AG09319 (cell line): ENCODE data around the gene FGD5.

Experiments used
- DNase-seq: peaks from one replicate; pipeline ENCODE4 v3.0.0-alpha.2; 2010; ENCODE audit warnings: low read depth; ENCODE audit errors: extremely low read depth
- CTCF ChIP-seq: IDR thresholded peaks from 2 replicates; pipeline ENCODE4 v1.5.1; 2011; ENCODE audit warnings: low read depth, mild to moderate bottlenecking, inconsistent platforms, low read length, moderate library complexity

Gene FGD5

GRCh38 chr3:14921811-14922705 lies 103.3 kb downstream of the FGD5 start:
- no peak for DNase-seq
- no peak for TF ChIP-seq CTCF

GRCh38 chr3:14922863-14923262 lies 104.1 kb downstream of the FGD5 start:
- TF ChIP-seq CTCF: no peak
- no peak for DNase-seq

- DNase-seq: no peak
- no peak for TF ChIP-seq CTCF
Observed at GRCh38 chr3:14923476-14923875, 104.7 kb downstream of the FGD5 start.

- DNase-seq: peak; percentile 20
- TF ChIP-seq CTCF: peak; percentile 71
Observed at GRCh38 chr3:14925729-14926591, 107.2 kb downstream of the FGD5 start.

- DNase-seq: no peak
- TF ChIP-seq CTCF: no peak
Observed at GRCh38 chr3:14926592-14926991, 107.8 kb downstream of the FGD5 start.

GRCh38 chr3:14927308-14927707 lies 108.5 kb downstream of the FGD5 start:
- DNase-seq: no peak
- no peak for TF ChIP-seq CTCF
